CD14-positive monocyte (primary cell): Measurements from ENCODE around the gene HDAC10. TPM values are rescaled to one million over a fixed set of nuclear protein-coding genes. Genes with fewer than 3 reads are reported as not detected.

Experiments
- DNase-seq, 3 donors: peaks; one replicate each; pipeline ENCODE4 v3.0.0-alpha.2; 2011 to 2022
- H2AFZ ChIP-seq: 2 replicates; pipeline ENCODE4 v1.6.0; 2012; ENCODE audit warnings: mild to moderate bottlenecking, low read depth, low read length, inconsistent platforms; ENCODE audit not compliant: insufficient read depth, poor library complexity, severe bottlenecking
- H3K27ac ChIP-seq, 2 donors: 1 replicate in 1 of 2; 2 replicates in 1 of 2; pipeline ENCODE4 v1.5.1; 2012 to 2013; ENCODE audit warnings: low read length in 2 of 2, control low read depth in 1 of 2, inconsistent platforms in 1 of 2, low read depth in 1 of 2, mild to moderate bottlenecking in 1 of 2
- H3K27me3 ChIP-seq, 2 donors: one replicate each; pipeline versions ENCODE4 v1.6.0 to v1.6.1; 2011 to 2013; ENCODE audit warnings: low read length in 2 of 2; ENCODE audit not compliant: control insufficient read depth in 2 of 2, insufficient read depth in 2 of 2
- H3K36me3 ChIP-seq, 2 donors: replicated peaks in 1 of 2; 1 replicate in 1 of 2; 2 replicates in 1 of 2; pipeline versions ENCODE4 v1.5.1 to v1.6.1; 2012 to 2013; ENCODE audit warnings: low read length in 2 of 2, control low read depth in 1 of 2, inconsistent platforms in 1 of 2, mild to moderate bottlenecking in 1 of 2; ENCODE audit not compliant: insufficient read depth in 2 of 2, control insufficient read depth in 1 of 2
- H3K4me1 ChIP-seq, 2 donors: 1 replicate in 1 of 2; 2 replicates in 1 of 2; pipeline versions ENCODE4 v1.5.1 to v1.6.1; 2012 to 2013; ENCODE audit warnings: low read length in 2 of 2, control low read depth in 1 of 2, inconsistent platforms in 1 of 2, mild to moderate bottlenecking in 1 of 2, moderate library complexity in 1 of 2; ENCODE audit not compliant: insufficient read depth in 2 of 2, control insufficient read depth in 1 of 2
- H3K4me2 ChIP-seq: replicated peaks from 2 replicates; pipeline ENCODE3; 2012; ENCODE audit warnings: low read length, moderate library complexity, mild to moderate bottlenecking; ENCODE audit not compliant: poor library complexity, severe bottlenecking; ENCODE audit errors: extremely low read depth
- H3K4me3 ChIP-seq, 3 experiments: fragments of 200-600 bp in 1 of 3; sonication (generic) in 1 of 3; replicated peaks in 1 of 3; 1 replicate in 2 of 3; 2 replicates in 1 of 3; pipeline ENCODE4 v1.5.1; 2011 to 2013; ENCODE audit warnings: low read length in 3 of 3, mild to moderate bottlenecking in 3 of 3, control low read depth in 2 of 3, low read depth in 2 of 3, inconsistent platforms in 1 of 3, moderate library complexity in 1 of 3
- H3K79me2 ChIP-seq: 2 replicates; pipeline ENCODE4 v1.6.0; 2012; ENCODE audit warnings: mild to moderate bottlenecking, control low read depth, inconsistent platforms, low read length, moderate library complexity; ENCODE audit not compliant: insufficient read depth
- H3K9ac ChIP-seq: 2 replicates; pipeline ENCODE4 v1.6.0; 2017; ENCODE audit warnings: low read length, mild to moderate bottlenecking; ENCODE audit not compliant: insufficient read depth, poor library complexity, severe bottlenecking
- H3K9me3 ChIP-seq, 2 donors: replicated peaks in 1 of 2; 1 replicate in 1 of 2; 2 replicates in 1 of 2; pipeline versions ENCODE4 v1.5.1 to v1.6.1; 2012 to 2013; ENCODE audit warnings: low read length in 2 of 2, control low read depth in 1 of 2; ENCODE audit not compliant: control insufficient read depth in 1 of 2, insufficient read depth in 1 of 2
- H4K20me1 ChIP-seq: 2 replicates; pipeline ENCODE4 v1.6.0; 2012; ENCODE audit warnings: mild to moderate bottlenecking, low read length, control low read depth, moderate library complexity; ENCODE audit not compliant: insufficient read depth
- H3K27ac Mint-ChIP-seq, 7 donors: one replicate each; pipeline ENCODE4 v1.8.0; 2020; ENCODE audit warnings: mild to moderate bottlenecking in 7 of 7, mixed read lengths in 7 of 7, moderate library complexity in 6 of 7, inconsistent platforms in 2 of 7
- H3K27me3 Mint-ChIP-seq, 3 donors: one replicate each; pipeline ENCODE4 v1.8.0; 2021 to 2022; ENCODE audit warnings: low read depth in 3 of 3, mild to moderate bottlenecking in 3 of 3, mixed read lengths in 3 of 3, moderate library complexity in 3 of 3, inconsistent platforms in 1 of 3
- H3K36me3 Mint-ChIP-seq, 2 donors: one replicate each; pipeline ENCODE4 v1.8.0; 2020; ENCODE audit warnings: mixed read lengths in 2 of 2, inconsistent platforms in 1 of 2, mild to moderate bottlenecking in 1 of 2
- H3K4me1 Mint-ChIP-seq: one replicate; pipeline ENCODE4 v1.8.0; 2020; ENCODE audit warnings: mild to moderate bottlenecking, mixed read lengths
- H3K4me3 Mint-ChIP-seq, 2 donors: one replicate each; pipeline ENCODE4 v1.8.0; 2020; ENCODE audit warnings: mild to moderate bottlenecking in 2 of 2, mixed read lengths in 2 of 2, moderate library complexity in 1 of 2
- H3K9me3 Mint-ChIP-seq, 7 donors: one replicate each; pipeline ENCODE4 v1.8.0; 2020 to 2022; ENCODE audit warnings: mixed read lengths in 7 of 7, mild to moderate bottlenecking in 6 of 7, moderate library complexity in 6 of 7, inconsistent platforms in 2 of 7
- WGBS: methylation state at CpG from one replicate; pipeline ENCODE4 v1.1.5; 2013; ENCODE audit warnings: missing lambda C conversion rate; ENCODE audit not compliant: insufficient coverage; 5-methylcytosine and 5-hydroxymethylcytosine counted together
- intact Hi-C, 2 donors: fragments of 100-400 bp; cut with micrococcal nuclease; formaldehyde crosslinking; loops; one replicate each; pipeline versions ENCODE4 v1.15.0 to v1.15.1; 2023
- polyA plus RNA-seq, 3 donors: library from polyadenylated mRNA; depleted of rRNA in 1 of 3; unstranded in 2 of 3; stranded (reverse) in 1 of 3; fragments of 300-500 nt in 2 of 3; fragments of >200 nt in 1 of 3; fragmentation: Illumina TruSeq in 2 of 3; gene quantifications; 1 replicate in 2 of 3; 2 replicates in 1 of 3; pipeline ENCODE4 v1.2.3, GENCODE V29; 2012 to 2021
- TF ChIP-seq, protein P1 (sequence below): fragments of 200-600 bp; IDR thresholded peaks from one replicate; pipeline ENCODE4 v1.8.0; 2022; ENCODE audit warnings: antibody characterized with exemption, mild to moderate bottlenecking

HDAC10 gene
- polyA plus RNA-seq, 3 donors: 9.2 to 148 (median 13.7) TPM

DNA sequence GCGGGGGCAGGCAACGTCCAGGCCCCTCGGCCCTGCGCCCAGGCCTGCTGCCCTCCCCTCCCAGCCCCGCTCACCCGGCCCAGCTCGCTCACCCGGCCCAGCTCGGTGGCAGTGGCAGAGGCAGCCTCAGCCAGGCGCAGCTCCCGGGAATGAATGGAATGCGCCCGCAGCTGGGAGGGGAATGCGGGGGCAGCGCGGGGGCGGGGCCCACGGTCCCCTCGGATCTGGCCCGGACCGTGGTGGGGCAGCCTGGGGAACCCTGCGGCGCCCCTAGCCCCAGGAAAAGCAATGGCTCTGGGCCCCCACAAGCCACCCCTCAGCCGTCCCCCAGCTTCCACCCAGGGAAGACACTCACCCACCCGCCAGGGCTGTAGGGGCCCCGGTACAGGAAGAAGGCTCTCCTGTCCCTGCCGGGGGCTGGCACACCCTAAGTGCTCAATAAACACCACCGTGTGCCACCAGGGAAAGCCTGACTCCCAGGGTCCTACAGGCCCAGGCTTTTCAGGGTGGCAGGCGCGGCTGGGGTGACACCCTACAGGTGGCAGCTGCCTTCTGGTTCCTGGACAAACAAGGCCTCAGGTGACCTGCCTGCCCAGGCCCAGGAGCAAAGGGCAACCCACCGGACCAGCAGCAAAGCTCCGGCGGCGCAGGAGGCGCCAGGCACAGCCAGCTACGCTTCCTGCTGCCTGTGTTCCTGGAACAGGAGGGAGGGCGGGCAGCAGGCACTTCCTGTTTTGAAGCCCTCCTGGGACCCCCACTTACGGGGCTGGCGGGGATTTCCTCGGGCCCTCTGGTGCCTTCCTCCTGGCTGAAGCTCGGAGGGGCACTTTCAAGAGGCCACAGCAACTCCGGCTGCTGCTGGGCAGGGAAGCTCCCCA, 42.6 kb upstream of the HDAC10 start:
- WGBS: 11% methylated on average over 29 of the region's 42 CpGs
- TF ChIP-seq, protein P1, sequence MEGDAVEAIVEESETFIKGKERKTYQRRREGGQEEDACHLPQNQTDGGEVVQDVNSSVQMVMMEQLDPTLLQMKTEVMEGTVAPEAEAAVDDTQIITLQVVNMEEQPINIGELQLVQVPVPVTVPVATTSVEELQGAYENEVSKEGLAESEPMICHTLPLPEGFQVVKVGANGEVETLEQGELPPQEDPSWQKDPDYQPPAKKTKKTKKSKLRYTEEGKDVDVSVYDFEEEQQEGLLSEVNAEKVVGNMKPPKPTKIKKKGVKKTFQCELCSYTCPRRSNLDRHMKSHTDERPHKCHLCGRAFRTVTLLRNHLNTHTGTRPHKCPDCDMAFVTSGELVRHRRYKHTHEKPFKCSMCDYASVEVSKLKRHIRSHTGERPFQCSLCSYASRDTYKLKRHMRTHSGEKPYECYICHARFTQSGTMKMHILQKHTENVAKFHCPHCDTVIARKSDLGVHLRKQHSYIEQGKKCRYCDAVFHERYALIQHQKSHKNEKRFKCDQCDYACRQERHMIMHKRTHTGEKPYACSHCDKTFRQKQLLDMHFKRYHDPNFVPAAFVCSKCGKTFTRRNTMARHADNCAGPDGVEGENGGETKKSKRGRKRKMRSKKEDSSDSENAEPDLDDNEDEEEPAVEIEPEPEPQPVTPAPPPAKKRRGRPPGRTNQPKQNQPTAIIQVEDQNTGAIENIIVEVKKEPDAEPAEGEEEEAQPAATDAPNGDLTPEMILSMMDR: no peak
- Histone ChIP-seq H3K79me2 (peaks cover 100% of the 10 kb centered on the region), H3K27me3 (no peaks in the 10 kb centered on the region), H4K20me1 (peaks cover 100% of the 10 kb centered on the region), H3K4me3 (peak overlapping the region in 2 of 3 experiments; percentile 1 to 54), H3K9ac (peak overlapping the region; percentile 32), H3K36me3 (peaks cover 49 to 51% of the 10 kb centered on the region in 2 donors), H3K27ac (no peak overlapping the region), H3K9me3 (no peaks in the 10 kb centered on the region), H3K4me1 (peaks cover 38 to 60% of the 10 kb centered on the region in 2 donors), H3K4me2 (peak overlapping the region; percentile 55), H2AFZ (no peak overlapping the region)
- intact Hi-C loops: loop anchor here (5.0 kb wide), 1 partner anchor 34 kb away; the partner anchor contains the start of gene DENND6B (in 2 of the 2)
- Mint-ChIP-seq H3K4me1 (peaks cover 52% of the 10 kb centered on the region), H3K27ac (peak overlapping the region in 1 of 7 donors; percentile 41), H3K27me3 (peaks cover 0 to 2% (median 0%) of the 10 kb centered on the region in 3 donors), H3K4me3 (peak overlapping the region; percentile 63), H3K36me3 (peaks cover 44 to 76% of the 10 kb centered on the region in 2 donors), H3K9me3 (no peaks in the 10 kb centered on the region)
- no peak for DNase-seq

DNA sequence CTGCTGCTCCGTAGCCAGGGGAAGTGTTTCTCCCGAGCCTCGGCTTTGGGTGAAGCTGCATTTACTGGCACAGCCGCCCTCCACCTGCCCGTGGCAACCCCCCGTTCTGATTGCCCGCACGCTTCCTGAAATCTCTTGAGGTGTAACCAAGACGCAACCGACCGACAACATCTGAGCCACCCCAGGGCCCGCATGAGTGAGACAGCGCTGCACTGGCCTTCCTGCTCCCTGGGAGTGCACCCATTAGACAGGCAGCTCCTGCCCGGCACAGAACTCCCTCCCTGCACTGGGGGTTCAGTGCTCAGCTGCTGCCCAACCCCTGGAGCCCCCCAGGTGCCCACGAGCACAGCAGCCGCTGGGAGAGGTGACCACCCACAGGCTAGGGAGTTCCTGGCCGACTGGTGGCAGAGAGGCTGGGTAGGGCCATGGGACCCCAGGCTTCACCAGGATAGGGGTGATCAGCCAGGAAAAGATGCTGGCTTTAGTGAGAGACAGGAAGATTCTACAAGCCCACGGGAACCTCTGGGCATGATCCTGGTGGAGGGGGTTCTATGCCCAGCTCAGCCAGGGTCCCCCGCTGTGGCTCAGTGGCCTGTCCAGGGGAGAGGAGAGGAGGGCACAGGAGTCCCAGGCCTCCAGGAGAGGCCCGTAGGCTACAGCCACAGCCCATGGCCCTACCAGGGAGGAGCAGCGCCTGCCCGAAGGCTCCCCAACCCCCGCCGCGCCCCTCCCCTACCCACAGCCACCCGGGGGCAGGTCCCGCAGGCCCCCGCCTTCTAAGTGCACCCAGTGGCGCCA, 41.8 kb upstream of the HDAC10 start:
- TF ChIP-seq, protein P1: no peak
- Histone ChIP-seq H3K4me3 (peak overlapping the region in 1 of 3 experiments; percentile 54), H3K4me1 (peaks cover 32 to 52% of the 10 kb centered on the region in 2 donors), H3K9ac (peak overlapping the region; percentile 32), H2AFZ (no peak overlapping the region), H3K4me2 (peak overlapping the region; percentile 55), H3K27me3 (no peaks in the 10 kb centered on the region), H3K79me2 (peaks cover 100% of the 10 kb centered on the region), H3K27ac (peak overlapping the region; percentile 8 to 49), H3K9me3 (no peaks in the 10 kb centered on the region), H4K20me1 (peaks cover 100% of the 10 kb centered on the region), H3K36me3 (peaks cover 57 to 60% of the 10 kb centered on the region in 2 donors)
- Mint-ChIP-seq H3K4me1 (peaks cover 44% of the 10 kb centered on the region), H3K9me3 (no peaks in the 10 kb centered on the region), H3K27ac (peak overlapping the region; percentile 20 to 81 (median 73)), H3K4me3 (peak overlapping the region; percentile 42 to 62), H3K36me3 (peaks cover 51 to 81% of the 10 kb centered on the region in 2 donors), H3K27me3 (peaks cover 0 to 2% (median 0%) of the 10 kb centered on the region in 3 donors)
- intact Hi-C loops: loop anchor here (1.0 to 5.0 kb wide), 2 partner anchors 8 to 34 kb away; partner anchors contain the start of gene DENND6B (in 2 of the 2)
- no peak for DNase-seq
- WGBS: 18% methylated on average over 25 of the region's 29 CpGs
